ENCODE results near the gene PLB1.

PLB1 gene

GRCh38 chr2:28658369-28658768 lies 162.5 kb downstream of the PLB1 start:
- in situ Hi-C loops (cut with HindIII; ENCODE audit: low sequenced_read_pairs), result no loop called here
- TF ChIP-seq CTCF (IDR thresholded peaks at IDR 0.05; ENCODE audit: low read depth, low read length), result no peak
- H3K4me3 ChIP-seq (ENCODE audit: low read depth, low read length), result no peak overlapping the region
- DNase-seq (ENCODE audit: low read depth, low spot score), result peak; percentile 79

- in situ Hi-C loops (cut with HindIII; ENCODE audit: low sequenced_read_pairs), result no loop called here
- DNase-seq (ENCODE audit: low read depth, low spot score), result no peak
- H3K4me3 ChIP-seq (ENCODE audit: low read depth, low read length), result no peak overlapping the region
- TF ChIP-seq CTCF (IDR thresholded peaks at IDR 0.05; ENCODE audit: low read depth, low read length), result no peak
These were observed 163.3 kb downstream of the PLB1 start for GRCh38 chr2:28659127-28659526.

- DNase-seq (ENCODE audit: low read depth, low spot score), result peak; percentile 93
- H3K4me3 ChIP-seq (ENCODE audit: low read depth, low read length), result no peak overlapping the region
- no peak for TF ChIP-seq CTCF (IDR thresholded peaks at IDR 0.05; ENCODE audit: low read depth, low read length)
- in situ Hi-C loops (cut with HindIII; ENCODE audit: low sequenced_read_pairs), result no loop called here
These were observed 165.7 kb downstream of the PLB1 start for GRCh38 chr2:28661589-28662001.

- no peak overlapping the region for H3K4me3 ChIP-seq (ENCODE audit: low read depth, low read length)
- no peak for TF ChIP-seq CTCF (IDR thresholded peaks at IDR 0.05; ENCODE audit: low read depth, low read length)
- no peak for DNase-seq (ENCODE audit: low read depth, low spot score)
- in situ Hi-C loops (cut with HindIII; ENCODE audit: low sequenced_read_pairs), result no loop called here
These were observed 166.2 kb downstream of the PLB1 start for GRCh38 chr2:28662044-28662443.

GRCh38 chr2:28662468-28663181 lies 166.8 kb downstream of the PLB1 start:
- TF ChIP-seq CTCF (IDR thresholded peaks at IDR 0.05; ENCODE audit: low read depth, low read length), result no peak
- H3K4me3 ChIP-seq (ENCODE audit: low read depth, low read length), result no peak overlapping the region
- in situ Hi-C loops (cut with HindIII; ENCODE audit: low sequenced_read_pairs), result no loop called here
- peak; percentile 63 for DNase-seq (ENCODE audit: low read depth, low spot score)

- H3K4me3 ChIP-seq (ENCODE audit: low read depth, low read length), result no peak overlapping the region
- in situ Hi-C loops (cut with HindIII; ENCODE audit: low sequenced_read_pairs), result no loop called here
- DNase-seq (ENCODE audit: low read depth, low spot score), result peak; percentile 67
- peak; percentile 42 for TF ChIP-seq CTCF (IDR thresholded peaks at IDR 0.05; ENCODE audit: low read depth, low read length)
These were observed 167.5 kb downstream of the PLB1 start for GRCh38 chr2:28663359-28663758.
